H1 (cell line): ENCODE measurements around the gene ERMN. TPM values are rescaled to one million over a fixed set of nuclear protein-coding genes. Genes with fewer than 3 reads are reported as not detected.

ENCODE experiments used
- CTCF ChIA-PET: fragments of 300-600 bp; sonication (Branson Sonifier 250); formaldehyde crosslinking; loops from one replicate; lab custom pipeline; 2021; ENCODE audit not compliant: partially characterized antibody; lab: Charles Lee
- POLR2A ChIA-PET: fragments of 300-600 bp; sonication (Branson Sonifier 250); formaldehyde crosslinking; loops from one replicate; lab custom pipeline; 2021; ENCODE audit warnings: inconsistent platforms; ENCODE audit not compliant: partially characterized antibody; lab: Charles Lee
- DNase-seq, 2 experiments: peaks; one replicate each; pipeline versions ENCODE4 v3.0.0 to v3.0.0-alpha.2; 2010 to 2022; ENCODE audit warnings: low spot score in 2 of 2, low read depth in 1 of 2, mixed read lengths in 1 of 2
- FAIRE-seq: peaks from 2 replicates; lab custom pipeline; 2011; peaks lifted over from hg19 to GRCh38; lab: Jason Lieb, UNC
- H2AFZ ChIP-seq: 2 replicates; pipeline ENCODE4 v1.8.1; 2012; ENCODE audit warnings: low read length, inconsistent platforms
- H2AK5ac ChIP-seq: 2 replicates; pipeline ENCODE4 v1.6.1; 2013; ENCODE audit warnings: low read depth, low read length
- H2BK120ac ChIP-seq: replicated peaks from 2 replicates; pipeline ENCODE3; 2013; ENCODE audit warnings: low read depth, low read length, inconsistent platforms
- H2BK12ac ChIP-seq: 2 replicates; pipeline ENCODE4 v1.6.1; 2013; ENCODE audit warnings: low read depth, low read length
- H2BK15ac ChIP-seq: 2 replicates; pipeline ENCODE4 v1.6.1; 2013; ENCODE audit warnings: low read length
- H2BK20ac ChIP-seq: 2 replicates; pipeline ENCODE4 v1.6.1; 2013; ENCODE audit warnings: low read length
- H2BK5ac ChIP-seq: 2 replicates; pipeline ENCODE4 v1.6.1; 2013; ENCODE audit warnings: low read depth, low read length
- H3K14ac ChIP-seq: 2 replicates; pipeline ENCODE4 v1.6.1; 2013; ENCODE audit warnings: inconsistent platforms; ENCODE audit not compliant: insufficient read length
- H3K18ac ChIP-seq: 2 replicates; pipeline ENCODE4 v1.6.1; 2013; ENCODE audit warnings: low read length; ENCODE audit errors: extremely low read depth
- H3K23ac ChIP-seq: 2 replicates; pipeline ENCODE4 v1.6.1; 2013; ENCODE audit warnings: inconsistent platforms; ENCODE audit not compliant: insufficient read length
- H3K23me2 ChIP-seq: 2 replicates; pipeline ENCODE4 v1.6.1; 2013; ENCODE audit warnings: low read depth, low read length
- H3K27ac ChIP-seq: 2 replicates; pipeline ENCODE4 v1.6.1; 2011; ENCODE audit warnings: low read depth, low read length, inconsistent platforms
- H3K27me3 ChIP-seq, 4 experiments: replicated peaks in 1 of 4; 1 replicate in 1 of 4; 2 replicates in 3 of 4; pipeline versions ENCODE4 v1.6.1 to v1.8.1; 2011 to 2013; ENCODE audit warnings: low read length in 3 of 4, mild to moderate bottlenecking in 3 of 4, inconsistent platforms in 2 of 4, mixed read lengths in 2 of 4, moderate library complexity in 1 of 4; ENCODE audit not compliant: control insufficient read depth in 3 of 4, insufficient read depth in 3 of 4; ENCODE audit errors: extremely low read depth in 1 of 4
- H3K36me3 ChIP-seq, 4 experiments: 2 replicates each; pipeline versions ENCODE4 v1.6.1 to v1.8.1; 2011 to 2013; ENCODE audit warnings: mild to moderate bottlenecking in 4 of 4, low read length in 3 of 4, moderate library complexity in 2 of 4, control low read depth in 1 of 4, inconsistent platforms in 1 of 4; ENCODE audit not compliant: insufficient read depth in 4 of 4, control insufficient read depth in 2 of 4
- H3K4ac ChIP-seq: replicated peaks from 2 replicates; pipeline ENCODE3; 2013; ENCODE audit warnings: low read length, low read depth, mixed read lengths, inconsistent platforms; ENCODE audit not compliant: insufficient read length
- H3K4me1 ChIP-seq, 4 experiments: replicated peaks in 1 of 4; 1 replicate in 1 of 4; 2 replicates in 3 of 4; pipeline versions ENCODE4 v1.6.1 to v1.8.1; 2011 to 2013; ENCODE audit warnings: low read length in 3 of 4, inconsistent platforms in 2 of 4, mixed read lengths in 1 of 4; ENCODE audit not compliant: insufficient read depth in 4 of 4, control insufficient read depth in 3 of 4
- H3K4me2 ChIP-seq, 2 experiments: 2 replicates each; pipeline versions ENCODE4 v1.6.1 to v1.8.1; 2011 to 2013; ENCODE audit warnings: low read depth in 2 of 2, low read length in 2 of 2, control low read depth in 1 of 2, inconsistent platforms in 1 of 2, mild to moderate bottlenecking in 1 of 2; ENCODE audit not compliant: insufficient read depth in 1 of 2
- H3K4me3 ChIP-seq, 4 experiments: fragments of 200-600, 300-600 bp in 1 of 4; sonication (generic), shearing (Covaris generic), sonication (Bioruptor Twin) in 1 of 4; 2 replicates each; pipeline versions ENCODE4 v1.5.1 to v1.8.1; 2011 to 2016; ENCODE audit warnings: low read length in 4 of 4, low read depth in 3 of 4, control low read depth in 2 of 4, inconsistent platforms in 2 of 4, mild to moderate bottlenecking in 2 of 4, mixed read lengths in 1 of 4, moderate library complexity in 1 of 4; ENCODE audit not compliant: insufficient read depth in 2 of 4; ENCODE audit errors: extremely low read depth in 1 of 4
- H3K56ac ChIP-seq: replicated peaks from 2 replicates; pipeline ENCODE3; 2013; ENCODE audit warnings: low read depth, mild to moderate bottlenecking, mixed read lengths, low read length, inconsistent platforms; ENCODE audit not compliant: insufficient read length
- H3K79me1 ChIP-seq: 2 replicates; pipeline ENCODE4 v1.6.1; 2013; ENCODE audit warnings: low read depth, low read length, control low read depth
- H3K79me2 ChIP-seq, 2 experiments: 2 replicates each; pipeline versions ENCODE4 v1.6.1 to v1.8.1; 2012 to 2013; ENCODE audit warnings: low read length in 2 of 2, mild to moderate bottlenecking in 2 of 2, inconsistent platforms in 1 of 2; ENCODE audit not compliant: insufficient read depth in 2 of 2, control insufficient read depth in 1 of 2
- H3K9ac ChIP-seq, 4 experiments: replicated peaks in 1 of 4; 1 replicate in 1 of 4; 2 replicates in 3 of 4; pipeline versions ENCODE4 v1.6.1 to v1.8.1; 2011 to 2013; ENCODE audit warnings: low read depth in 3 of 4, low read length in 3 of 4, control low read depth in 2 of 4, mild to moderate bottlenecking in 2 of 4, moderate library complexity in 2 of 4, inconsistent platforms in 1 of 4; ENCODE audit errors: extremely low read depth in 1 of 4
- H3K9me3 ChIP-seq, 2 experiments: 2 replicates each; pipeline versions ENCODE4 v1.6.1 to v1.8.1; 2012 to 2013; ENCODE audit warnings: mild to moderate bottlenecking in 2 of 2, moderate library complexity in 2 of 2, control low read depth in 1 of 2, inconsistent platforms in 1 of 2, low read depth in 1 of 2, low read length in 1 of 2, mixed read lengths in 1 of 2; ENCODE audit not compliant: insufficient read depth in 2 of 2
- H4K20me1 ChIP-seq, 2 experiments: replicated peaks in 1 of 2; 2 replicates each; pipeline versions ENCODE3 to v1.8.1; 2011 to 2013; ENCODE audit warnings: inconsistent platforms in 2 of 2, low read length in 2 of 2, mild to moderate bottlenecking in 1 of 2; ENCODE audit not compliant: insufficient read depth in 2 of 2, control insufficient read depth in 1 of 2
- H4K5ac ChIP-seq: 2 replicates; pipeline ENCODE4 v1.6.1; 2013; ENCODE audit warnings: low read length, low read depth, mixed read lengths, inconsistent platforms; ENCODE audit not compliant: insufficient read length
- H4K8ac ChIP-seq: 2 replicates; pipeline ENCODE4 v1.8.0; 2013; ENCODE audit warnings: mild to moderate bottlenecking, moderate library complexity, low read length, inconsistent platforms; ENCODE audit not compliant: insufficient read depth; ENCODE audit errors: extremely low read depth
- H4K91ac ChIP-seq: replicated peaks from 2 replicates; pipeline ENCODE3; 2013; ENCODE audit warnings: low read length, mixed read lengths, inconsistent platforms; ENCODE audit not compliant: insufficient read length
- BACH1 ChIP-seq: IDR thresholded peaks from 2 replicates; pipeline ENCODE4 v1.6.1; 2012; ENCODE audit warnings: low read length, improper control_type of control experiment
- CBX8 ChIP-seq: fragments of 300-800, 300-1000 bp; sonication (generic); IDR thresholded peaks from 2 replicates; pipeline ENCODE4 v1.7.1; 2016; ENCODE audit warnings: low read depth, low read length, borderline replicate concordance
- CEBPB ChIP-seq: IDR thresholded peaks from 2 replicates; pipeline ENCODE4 v1.6.1; 2012; ENCODE audit warnings: low read depth, low read length
- CHD2 ChIP-seq: IDR thresholded peaks from 2 replicates; pipeline ENCODE4 v1.6.1; 2012; ENCODE audit warnings: low read length, improper control_type of control experiment
- CREB1 ChIP-seq: IDR thresholded peaks from 2 replicates; pipeline ENCODE4 v1.6.1; 2012; ENCODE audit warnings: inconsistent platforms
- EP300 ChIP-seq, 2 experiments: IDR thresholded peaks; 1 replicate in 1 of 2; 2 replicates in 1 of 2; pipeline ENCODE4 v1.6.1; 2011 to 2012; ENCODE audit warnings: low read depth in 2 of 2, low read length in 2 of 2, mild to moderate bottlenecking in 2 of 2, borderline replicate concordance in 1 of 2, inconsistent platforms in 1 of 2, moderate library complexity in 1 of 2
- RFX5 ChIP-seq: IDR thresholded peaks from 2 replicates; pipeline ENCODE4 v1.6.1; 2011; ENCODE audit warnings: low read depth, low read length, improper control_type of control experiment, borderline replicate concordance
- SAP30 ChIP-seq: fragments of 300-600 bp; sonication (generic); IDR thresholded peaks from 2 replicates; pipeline ENCODE4 v1.7.1; 2012; ENCODE audit warnings: low read length, moderate library complexity, mild to moderate bottlenecking, inconsistent platforms; ENCODE audit not compliant: insufficient read depth, insufficient replicate concordance
- SIX5 ChIP-seq: IDR thresholded peaks from 2 replicates; pipeline ENCODE4 v1.6.1; 2011; ENCODE audit warnings: mild to moderate bottlenecking, low read depth, low read length
- SP4 ChIP-seq: IDR thresholded peaks from 2 replicates; pipeline ENCODE4 v1.6.1; 2012; ENCODE audit warnings: low read length, inconsistent platforms
- SRF ChIP-seq: IDR thresholded peaks from 2 replicates; pipeline ENCODE4 v1.6.1; 2011; ENCODE audit warnings: mild to moderate bottlenecking, low read depth, low read length, moderate library complexity
- SUZ12 ChIP-seq: fragments of 200-600 bp; sonication (generic); IDR thresholded peaks from 2 replicates; pipeline ENCODE4 v1.6.1; 2012; ENCODE audit warnings: mild to moderate bottlenecking, inconsistent platforms, low read length, moderate library complexity, mixed read lengths
- TEAD4 ChIP-seq: IDR thresholded peaks from 2 replicates; pipeline ENCODE4 v1.6.1; 2012; ENCODE audit warnings: low read depth, low read length, inconsistent platforms, mixed read lengths
- WGBS, 2 experiments: shearing (Covaris generic) in 1 of 2; methylation state at CpG; one replicate each; pipeline versions ENCODE4 v1.1.6 to v1.1.7; 2013 to 2015; ENCODE audit warnings: low lambda C conversion rate in 2 of 2, mixed read lengths in 2 of 2, inconsistent platforms in 1 of 2, low coverage in 1 of 2, missing lambda C conversion rate in 1 of 2; ENCODE audit not compliant: insufficient replicate concordance in 2 of 2, insufficient coverage in 1 of 2, insufficient read length in 1 of 2; ENCODE audit errors: extremely low coverage in 1 of 2, missing lambda C conversion rate in 1 of 2; 5-methylcytosine and 5-hydroxymethylcytosine counted together
- polyA plus RNA-seq, 7 experiments: library from polyadenylated mRNA; depleted of rRNA in 3 of 7; stranded (reverse) in 5 of 7; unstranded in 2 of 7; fragments of >200 nt in 5 of 7; fragments of 200-250 nt in 2 of 7; gene quantifications; 1 replicate in 5 of 7; 2 replicates in 1 of 7; 4 replicates in 1 of 7; pipeline versions ENCODE4 v1.2.1 to v1.2.3, GENCODE V29; 2011 to 2013; ENCODE audit warnings: missing spikeins in 2 of 7, mixed read lengths in 2 of 7
- total RNA-seq: library from RNA; stranded (reverse); fragmentation: NEBNext Ultra II Directional; extraction: Animal tissue kit (Norgen Biotek cat#: 25700); gene quantifications from 2 replicates; pipeline ENCODE4 v1.2.1, GENCODE V29; 2021
- TF ChIP-seq, protein P1 (sequence below): IDR thresholded peaks from 2 replicates; pipeline ENCODE4 v1.6.1; 2012; ENCODE audit warnings: inconsistent platforms

ERMN gene
- total and polyA plus RNA-seq, 2 of the 8 experiments (the other 6 are each of a cell fraction or from before 2014, with no cell fraction given) = 0.11 TPM; not detected in 1

DNA sequence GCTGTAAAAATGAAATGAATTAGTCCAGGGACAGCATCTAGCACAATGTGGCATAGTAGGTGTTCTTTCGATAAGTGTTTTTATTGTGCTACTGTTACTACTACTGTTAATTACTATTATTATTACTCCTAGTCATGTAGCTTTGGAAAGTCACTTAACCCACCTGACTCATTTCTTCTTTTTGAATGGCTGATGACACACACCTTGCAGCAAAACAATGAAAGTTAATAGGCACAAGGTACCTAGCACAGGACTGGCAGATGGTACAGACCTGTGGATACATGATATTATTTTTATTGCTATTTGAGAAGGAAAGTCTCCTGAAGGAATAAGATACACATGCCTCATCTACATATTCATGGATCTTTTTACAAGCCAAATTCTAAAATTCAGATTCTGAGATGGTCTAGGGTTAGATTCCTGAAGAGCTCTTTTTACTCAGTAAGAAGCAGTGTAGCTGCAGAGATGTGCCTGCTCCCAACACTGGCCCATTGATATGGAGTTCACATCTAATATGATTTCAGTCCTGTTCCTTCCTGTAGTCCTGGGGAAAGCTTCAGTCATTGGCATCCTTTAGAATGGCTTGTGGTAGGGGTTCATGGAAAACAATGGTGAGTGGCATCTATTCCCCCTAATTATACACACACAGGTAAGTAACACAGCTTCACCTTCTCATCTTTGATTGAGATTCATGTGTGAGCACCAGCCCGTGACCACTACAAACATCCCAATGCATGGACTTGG, 7.9 kb upstream of the ERMN start:
- Histone ChIP-seq H2BK20ac (no peak overlapping the region), H2AK5ac (no peak overlapping the region), H2AFZ (no peak overlapping the region), H4K20me1 (no peaks in the 10 kb centered on the region), H3K4ac (no peak overlapping the region), H3K4me3 (no peak overlapping the region), H2BK12ac (no peak overlapping the region), H2BK120ac (no peak overlapping the region), H4K8ac (no peak overlapping the region), H3K79me1 (no peaks in the 10 kb centered on the region), H3K18ac (no peak overlapping the region), H3K4me2 (no peak overlapping the region), H2BK15ac (no peak overlapping the region), H3K27ac (no peak overlapping the region), H3K23me2 (no peaks in the 10 kb centered on the region), H3K36me3 (no peaks in the 10 kb centered on the region), H4K5ac (no peak overlapping the region), H3K23ac (no peak overlapping the region), H3K79me2 (no peaks in the 10 kb centered on the region), H3K27me3 (no peaks in the 10 kb centered on the region), H3K56ac (no peak overlapping the region), H3K14ac (no peak overlapping the region), H3K4me1 (no peaks in the 10 kb centered on the region), H3K9me3 (no peaks in the 10 kb centered on the region), H2BK5ac (no peak overlapping the region), H4K91ac (no peak overlapping the region), H3K9ac (no peak overlapping the region)
- ChIA-PET POLR2A (no interaction called here), CTCF (interaction anchor here (0.6 to 16.0 kb wide), 8 partner anchors 9 to 248 kb away, joined by 3 to 299 read pairs (median 4); no protein-coding TSS in a partner anchor)
- no peak for FAIRE-seq
- WGBS, 2 experiments = 93% methylated on average over 2 of the region's 2 CpGs; no CpG with 5 or more reads in 1 of the 2 experiments
- DNase-seq = no peak
- no peak for TF ChIP-seq CEBPB
- TF ChIP-seq SRF = no peak
- TF ChIP-seq CHD2 = no peak
- TF ChIP-seq EP300 (IDR thresholded peaks at IDR 0.05; ENCODE audit: borderline replicate concordance in 1 of 2, low read depth in 2 of 2, low read length in 2 of 2) = no peak
- no peak for TF ChIP-seq CREB1
- TF ChIP-seq TEAD4 = no peak
- no peak for TF ChIP-seq BACH1
- TF ChIP-seq CBX8 = no peak
- no peak for TF ChIP-seq SIX5
- no peak for TF ChIP-seq SAP30
- no peak for TF ChIP-seq SP4
- TF ChIP-seq RFX5 = no peak
- TF ChIP-seq, protein P1, sequence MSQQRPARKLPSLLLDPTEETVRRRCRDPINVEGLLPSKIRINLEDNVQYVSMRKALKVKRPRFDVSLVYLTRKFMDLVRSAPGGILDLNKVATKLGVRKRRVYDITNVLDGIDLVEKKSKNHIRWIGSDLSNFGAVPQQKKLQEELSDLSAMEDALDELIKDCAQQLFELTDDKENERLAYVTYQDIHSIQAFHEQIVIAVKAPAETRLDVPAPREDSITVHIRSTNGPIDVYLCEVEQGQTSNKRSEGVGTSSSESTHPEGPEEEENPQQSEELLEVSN = no peak
- no peak for TF ChIP-seq SUZ12
